WTC11 (cell line): ENCODE measurements around the gene IFT27. TPM values are rescaled to one million over a fixed set of nuclear protein-coding genes. Genes with fewer than 3 reads are reported as not detected.

Experiments
- ATAC-seq: fragments of 200-7000 bp; cut with Tn5 transposase; 2 replicates; pipeline ENCODE4 v1.10.0; 2021; ENCODE audit warnings: mild to moderate bottlenecking, moderate library complexity
- CTCF ChIA-PET: fragments of 300-600 bp; sonication (Branson Sonifier 250); formaldehyde crosslinking; loops from one replicate; lab custom pipeline; 2021; ENCODE audit warnings: antibody characterized with exemption; lab: Charles Lee
- POLR2A ChIA-PET: fragments of 350-600 bp; sonication (Branson Sonifier 250); formaldehyde crosslinking; loops from one replicate; lab custom pipeline; 2021; ENCODE audit warnings: antibody characterized with exemption; lab: Charles Lee
- DNase-seq: peaks from one replicate; pipeline ENCODE4 v3.0.0; 2021; ENCODE audit warnings: low spot score
- H3K27ac Mint-ChIP-seq: 2 replicates; pipeline ENCODE4 v1.8.0; 2021; ENCODE audit warnings: mixed read lengths
- H3K27me3 Mint-ChIP-seq: 2 replicates; pipeline ENCODE4 v1.8.0; 2021; ENCODE audit warnings: low read depth, mild to moderate bottlenecking, moderate library complexity, mixed read lengths
- H3K36me3 Mint-ChIP-seq: 2 replicates; pipeline ENCODE4 v1.8.0; 2021; ENCODE audit warnings: mixed read lengths
- H3K4me1 Mint-ChIP-seq: 2 replicates; pipeline ENCODE4 v1.8.0; 2022; ENCODE audit warnings: mixed read lengths
- H3K4me3 Mint-ChIP-seq: 2 replicates; pipeline ENCODE4 v1.8.0; 2021; ENCODE audit warnings: mild to moderate bottlenecking, moderate library complexity, mixed read lengths
- H3K9me3 Mint-ChIP-seq: 2 replicates; pipeline ENCODE4 v1.8.0; 2021; ENCODE audit warnings: mixed read lengths
- CREB1 ChIP-seq: sonication (generic); formaldehyde crosslinking; IDR thresholded peaks from 2 replicates; pipeline ENCODE4 v1.8.0; 2023; ENCODE audit warnings: mild to moderate bottlenecking, missing genetic modification reagents
- CREM ChIP-seq: sonication (generic); formaldehyde crosslinking; IDR thresholded peaks from 2 replicates; pipeline ENCODE4 v1.8.1; 2022; ENCODE audit warnings: mild to moderate bottlenecking, missing genetic modification reagents, moderate library complexity
- EMX1 ChIP-seq: fragments of 250-450 bp; sonication (Bioruptor Pico); IDR thresholded peaks from 2 replicates; pipeline ENCODE4 v1.8.0; 2021; ENCODE audit warnings: mild to moderate bottlenecking
- GABPB1 ChIP-seq: sonication (generic); formaldehyde crosslinking; IDR thresholded peaks from 2 replicates; pipeline ENCODE4 v1.8.1; 2023; ENCODE audit warnings: mild to moderate bottlenecking, missing genetic modification reagents
- GRHL2 ChIP-seq: fragments of 250-450 bp; sonication (Bioruptor Pico); IDR thresholded peaks from 2 replicates; pipeline ENCODE4 v1.8.0; 2022; ENCODE audit warnings: mild to moderate bottlenecking, moderate library complexity; ENCODE audit not compliant: insufficient replicate concordance, severe bottlenecking
- JUN ChIP-seq: sonication (generic); formaldehyde crosslinking; IDR thresholded peaks from 2 replicates; pipeline ENCODE4 v1.8.0; 2023; ENCODE audit warnings: mild to moderate bottlenecking, missing genetic modification reagents
- MYBL2 ChIP-seq: sonication (generic); formaldehyde crosslinking; IDR thresholded peaks from 2 replicates; pipeline ENCODE4 v1.8.1; 2023; ENCODE audit warnings: mild to moderate bottlenecking, moderate library complexity, missing genetic modification reagents
- NFE2L1 ChIP-seq: sonication (generic); formaldehyde crosslinking; IDR thresholded peaks from 2 replicates; pipeline ENCODE4 v1.8.1; 2023; ENCODE audit warnings: missing genetic modification reagents
- NFYB ChIP-seq: sonication (generic); formaldehyde crosslinking; conservative IDR thresholded peaks from 2 replicates; pipeline ENCODE4 v1.8.0; 2022; ENCODE audit warnings: low read depth, missing genetic modification reagents
- NR2C2 ChIP-seq: sonication (generic); formaldehyde crosslinking; IDR thresholded peaks from 2 replicates; pipeline ENCODE4 v1.8.0; 2022; ENCODE audit warnings: mild to moderate bottlenecking, missing genetic modification reagents
- SOX15 ChIP-seq: fragments of 250-450 bp; sonication (Bioruptor Pico); IDR thresholded peaks from 2 replicates; pipeline ENCODE4 v1.9.0; 2021; ENCODE audit warnings: mild to moderate bottlenecking
- TCF7 ChIP-seq: sonication (generic); formaldehyde crosslinking; IDR thresholded peaks from 2 replicates; pipeline ENCODE4 v1.8.0; 2022; ENCODE audit warnings: mild to moderate bottlenecking, low read depth, missing genetic modification reagents, moderate library complexity
- TP53 ChIP-seq: sonication (generic); formaldehyde crosslinking; IDR thresholded peaks from 2 replicates; pipeline ENCODE4 v1.8.1; 2023; ENCODE audit warnings: mild to moderate bottlenecking, missing genetic modification reagents
- ZNF317 ChIP-seq: sonication (generic); formaldehyde crosslinking; IDR thresholded peaks from 2 replicates; pipeline ENCODE4 v1.8.1; 2023; ENCODE audit warnings: low read depth, mild to moderate bottlenecking, moderate library complexity, missing genetic modification reagents, borderline replicate concordance
- total RNA-seq: library from RNA; stranded (reverse); gene quantifications from 3 replicates; pipeline ENCODE4 v1.2.3, GENCODE V29; 2021
- TF ChIP-seq, protein P1 (sequence below): sonication (generic); formaldehyde crosslinking; IDR thresholded peaks from 2 replicates; pipeline ENCODE4 v1.8.1; 2022; ENCODE audit warnings: low read depth, missing genetic modification reagents, borderline replicate concordance
- TF ChIP-seq, protein P2 (sequence below): sonication (generic); formaldehyde crosslinking; IDR thresholded peaks from 2 replicates; pipeline ENCODE4 v1.8.1; 2022; ENCODE audit warnings: mild to moderate bottlenecking, moderate library complexity, missing genetic modification reagents
- TF ChIP-seq, protein P3 (sequence below): fragments of 250-450 bp; sonication (Bioruptor Pico); conservative IDR thresholded peaks from 2 replicates; pipeline ENCODE4 v1.9.0; 2021; ENCODE audit warnings: mild to moderate bottlenecking
- TF ChIP-seq, protein P4 (sequence below): sonication (generic); formaldehyde crosslinking; IDR thresholded peaks from 2 replicates; pipeline ENCODE4 v1.8.0; 2022; ENCODE audit warnings: mild to moderate bottlenecking, missing genetic modification reagents
- TF ChIP-seq, protein P5 (sequence below): fragments of 250-450 bp; sonication (Bioruptor Pico); IDR thresholded peaks from 2 replicates; pipeline ENCODE4 v1.9.0; 2021; ENCODE audit warnings: moderate library complexity, mild to moderate bottlenecking, inconsistent platforms, borderline replicate concordance
- TF ChIP-seq, protein P6 (sequence below): fragments of 250-450 bp; sonication (Bioruptor Pico); IDR thresholded peaks from 2 replicates; pipeline ENCODE4 v1.9.0; 2021; ENCODE audit warnings: mild to moderate bottlenecking
- TF ChIP-seq, protein P7 (sequence below): sonication (generic); formaldehyde crosslinking; IDR thresholded peaks from 2 replicates; pipeline ENCODE4 v1.8.1; 2023; ENCODE audit warnings: mild to moderate bottlenecking, missing genetic modification reagents, moderate library complexity
- TF ChIP-seq, protein P8 (sequence below): sonication (generic); formaldehyde crosslinking; IDR thresholded peaks from 2 replicates; pipeline ENCODE4 v1.8.0; 2022; ENCODE audit warnings: mild to moderate bottlenecking, missing genetic modification reagents
- TF ChIP-seq, protein P9 (sequence below): sonication (generic); formaldehyde crosslinking; IDR thresholded peaks from 2 replicates; pipeline ENCODE4 v1.8.1; 2023; ENCODE audit warnings: mild to moderate bottlenecking, missing genetic modification reagents
- TF ChIP-seq, protein P10 (sequence below): sonication (generic); formaldehyde crosslinking; IDR thresholded peaks from 2 replicates; pipeline ENCODE4 v1.8.1; 2022; ENCODE audit warnings: mild to moderate bottlenecking, missing genetic modification reagents, moderate library complexity, borderline replicate concordance

IFT27 gene
- total RNA-seq, 1 experiment from 2014 or later, result 47.9 TPM

DNA sequence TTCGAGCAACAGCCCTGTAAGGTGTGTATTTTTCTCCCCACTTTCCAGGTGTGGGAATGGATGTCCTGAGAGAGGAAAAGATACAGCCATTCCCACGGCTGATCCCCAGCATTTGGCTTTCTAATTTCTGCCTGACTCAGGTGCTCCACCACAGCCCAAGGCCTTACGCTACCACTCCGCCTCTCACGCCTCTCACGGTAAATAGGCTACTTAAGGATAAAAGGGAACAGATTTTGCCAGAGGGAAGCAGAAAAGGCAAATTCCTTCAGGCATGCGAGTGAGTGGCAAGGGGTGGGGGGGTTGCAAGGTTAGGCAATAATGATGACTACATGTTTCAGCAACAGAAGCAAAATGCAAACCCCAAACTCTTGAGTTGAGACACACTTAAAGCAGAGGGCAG lies 31.7 kb upstream of the IFT27 start:
- H3K27me3 Mint-ChIP-seq, result no peaks in the 10 kb centered on the region
- ATAC-seq (peak; percentile 38; the same call in 1 of the 2 replicates), DNase-seq (no peak)

DNA sequence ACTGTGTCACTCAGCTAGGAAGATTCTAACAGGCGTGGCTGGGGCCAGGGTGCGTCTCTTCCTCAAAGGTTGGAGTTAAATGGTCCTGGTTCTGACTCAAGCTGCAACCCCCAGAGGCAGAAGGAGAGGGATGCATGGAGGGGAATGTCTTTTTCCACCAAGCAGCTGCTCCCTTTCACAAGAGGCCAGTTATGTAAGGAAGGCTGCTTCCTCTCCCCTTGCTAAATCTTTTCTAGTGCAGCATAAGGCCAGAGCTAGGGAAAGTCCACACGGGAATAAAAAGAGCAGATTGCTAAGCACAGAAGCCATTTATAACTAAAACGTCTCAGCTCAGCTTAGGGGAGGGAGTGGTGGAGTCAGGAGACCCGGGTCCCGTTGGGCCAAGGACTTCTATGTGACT lies 30.9 kb upstream of the IFT27 start:
- Mint-ChIP-seq H3K27me3 (no peaks in the 10 kb centered on the region), H3K4me3 (no peak overlapping the region), H3K9me3 (no peaks in the 10 kb centered on the region), H3K27ac (no peak overlapping the region), H3K4me1 (peaks cover 20% of the 10 kb centered on the region), H3K36me3 (no peaks in the 10 kb centered on the region)
- ATAC-seq (no peak), DNase-seq (no peak)
- ChIA-PET CTCF (interaction anchor here (1.1 to 2.4 kb wide), 3 partner anchors 33 to 171 kb away, joined by 3 to 8 read pairs (median 5); no protein-coding TSS in a partner anchor), POLR2A (no interaction called here)
- TF ChIP-seq, protein P1, sequence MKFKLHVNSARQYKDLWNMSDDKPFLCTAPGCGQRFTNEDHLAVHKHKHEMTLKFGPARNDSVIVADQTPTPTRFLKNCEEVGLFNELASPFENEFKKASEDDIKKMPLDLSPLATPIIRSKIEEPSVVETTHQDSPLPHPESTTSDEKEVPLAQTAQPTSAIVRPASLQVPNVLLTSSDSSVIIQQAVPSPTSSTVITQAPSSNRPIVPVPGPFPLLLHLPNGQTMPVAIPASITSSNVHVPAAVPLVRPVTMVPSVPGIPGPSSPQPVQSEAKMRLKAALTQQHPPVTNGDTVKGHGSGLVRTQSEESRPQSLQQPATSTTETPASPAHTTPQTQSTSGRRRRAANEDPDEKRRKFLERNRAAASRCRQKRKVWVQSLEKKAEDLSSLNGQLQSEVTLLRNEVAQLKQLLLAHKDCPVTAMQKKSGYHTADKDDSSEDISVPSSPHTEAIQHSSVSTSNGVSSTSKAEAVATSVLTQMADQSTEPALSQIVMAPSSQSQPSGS, result no peak
- TF ChIP-seq CREM (no peak), NFE2L1 (CRISPR knock-in tag) (no peak), TCF7 (CRISPR knock-in tag) (no peak), TP53 (CRISPR knock-in tag) (no peak), NR2C2 (CRISPR knock-in tag) (no peak), CREB1 (CRISPR knock-in tag) (no peak), JUN (CRISPR knock-in tag) (no peak), ZNF317 (no peak)
- TF ChIP-seq, protein P2, sequence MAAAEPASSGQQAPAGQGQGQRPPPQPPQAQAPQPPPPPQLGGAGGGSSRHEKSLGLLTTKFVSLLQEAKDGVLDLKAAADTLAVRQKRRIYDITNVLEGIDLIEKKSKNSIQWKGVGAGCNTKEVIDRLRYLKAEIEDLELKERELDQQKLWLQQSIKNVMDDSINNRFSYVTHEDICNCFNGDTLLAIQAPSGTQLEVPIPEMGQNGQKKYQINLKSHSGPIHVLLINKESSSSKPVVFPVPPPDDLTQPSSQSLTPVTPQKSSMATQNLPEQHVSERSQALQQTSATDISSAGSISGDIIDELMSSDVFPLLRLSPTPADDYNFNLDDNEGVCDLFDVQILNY (CRISPR knock-in tag), result no peak
- TF ChIP-seq, protein P3, sequence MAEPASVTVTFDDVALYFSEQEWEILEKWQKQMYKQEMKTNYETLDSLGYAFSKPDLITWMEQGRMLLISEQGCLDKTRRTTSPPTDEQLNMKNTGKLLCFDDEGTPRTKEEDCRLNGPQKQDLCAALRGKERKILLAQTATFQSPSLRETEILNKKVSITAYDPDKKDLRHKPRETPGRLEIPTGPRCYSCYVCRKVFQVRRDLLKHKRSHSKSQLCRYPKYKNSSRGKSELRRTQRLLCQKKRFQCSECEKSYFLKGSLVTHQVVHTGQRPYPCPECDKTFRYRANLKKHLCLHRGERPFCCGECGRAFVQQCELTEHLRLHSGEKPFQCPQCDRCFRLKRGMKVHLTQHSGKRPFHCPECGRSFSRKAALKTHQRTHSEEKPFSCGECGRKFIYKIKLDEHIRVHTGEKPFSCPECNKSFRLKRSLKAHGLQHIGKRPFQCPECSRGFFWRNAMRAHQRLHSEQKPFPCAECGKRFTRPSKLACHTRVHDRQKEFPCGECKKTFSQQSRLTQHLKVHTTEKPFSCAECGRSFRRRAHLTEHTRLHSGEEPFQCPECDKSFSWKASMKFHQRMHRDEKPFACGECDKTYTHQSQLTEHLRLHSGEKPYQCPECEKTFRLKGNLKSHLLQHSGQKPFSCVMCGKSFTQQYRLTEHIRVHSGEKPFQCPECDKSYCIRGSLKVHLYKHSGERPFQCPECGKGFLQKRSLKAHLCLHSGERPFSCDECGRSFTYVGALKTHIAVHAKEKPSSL (CRISPR knock-in tag), result no peak
- TF ChIP-seq, protein P4, sequence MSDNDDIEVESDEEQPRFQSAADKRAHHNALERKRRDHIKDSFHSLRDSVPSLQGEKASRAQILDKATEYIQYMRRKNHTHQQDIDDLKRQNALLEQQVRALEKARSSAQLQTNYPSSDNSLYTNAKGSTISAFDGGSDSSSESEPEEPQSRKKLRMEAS (CRISPR knock-in tag), result no peak
- TF ChIP-seq, protein P5, sequence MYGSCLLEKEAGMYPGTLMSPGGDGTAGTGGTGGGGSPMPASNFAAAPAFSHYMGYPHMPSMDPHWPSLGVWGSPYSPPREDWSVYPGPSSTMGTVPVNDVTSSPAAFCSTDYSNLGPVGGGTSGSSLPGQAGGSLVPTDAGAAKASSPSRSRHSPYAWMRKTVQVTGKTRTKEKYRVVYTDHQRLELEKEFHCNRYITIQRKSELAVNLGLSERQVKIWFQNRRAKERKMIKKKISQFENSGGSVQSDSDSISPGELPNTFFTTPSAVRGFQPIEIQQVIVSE (CRISPR knock-in tag), result no peak
- TF ChIP-seq, protein P6, sequence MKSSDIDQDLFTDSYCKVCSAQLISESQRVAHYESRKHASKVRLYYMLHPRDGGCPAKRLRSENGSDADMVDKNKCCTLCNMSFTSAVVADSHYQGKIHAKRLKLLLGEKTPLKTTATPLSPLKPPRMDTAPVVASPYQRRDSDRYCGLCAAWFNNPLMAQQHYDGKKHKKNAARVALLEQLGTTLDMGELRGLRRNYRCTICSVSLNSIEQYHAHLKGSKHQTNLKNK (CRISPR knock-in tag), result no peak

More for the DNA sequence above, 31.7 kb upstream of the IFT27 start:
- Mint-ChIP-seq H3K36me3 (no peaks in the 10 kb centered on the region), H3K4me1 (peaks cover 20% of the 10 kb centered on the region)
- CTCF ChIA-PET, result interaction anchor here (2.4 kb wide), 1 partner anchor 170 kb away, joined by 8 read pairs; no protein-coding TSS in a partner anchor
- TF ChIP-seq, protein P1, result no peak
- TF ChIP-seq GRHL2 (CRISPR knock-in tag) (no peak), JUN (CRISPR knock-in tag) (no peak), MYBL2 (CRISPR knock-in tag) (no peak), SOX15 (CRISPR knock-in tag) (no peak), EMX1 (no peak), GABPB1 (CRISPR knock-in tag) (no peak), NFYB (CRISPR knock-in tag) (no peak)
- TF ChIP-seq, protein P7, sequence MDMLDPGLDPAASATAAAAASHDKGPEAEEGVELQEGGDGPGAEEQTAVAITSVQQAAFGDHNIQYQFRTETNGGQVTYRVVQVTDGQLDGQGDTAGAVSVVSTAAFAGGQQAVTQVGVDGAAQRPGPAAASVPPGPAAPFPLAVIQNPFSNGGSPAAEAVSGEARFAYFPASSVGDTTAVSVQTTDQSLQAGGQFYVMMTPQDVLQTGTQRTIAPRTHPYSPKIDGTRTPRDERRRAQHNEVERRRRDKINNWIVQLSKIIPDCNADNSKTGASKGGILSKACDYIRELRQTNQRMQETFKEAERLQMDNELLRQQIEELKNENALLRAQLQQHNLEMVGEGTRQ (CRISPR knock-in tag), result no peak
- TF ChIP-seq, protein P8, sequence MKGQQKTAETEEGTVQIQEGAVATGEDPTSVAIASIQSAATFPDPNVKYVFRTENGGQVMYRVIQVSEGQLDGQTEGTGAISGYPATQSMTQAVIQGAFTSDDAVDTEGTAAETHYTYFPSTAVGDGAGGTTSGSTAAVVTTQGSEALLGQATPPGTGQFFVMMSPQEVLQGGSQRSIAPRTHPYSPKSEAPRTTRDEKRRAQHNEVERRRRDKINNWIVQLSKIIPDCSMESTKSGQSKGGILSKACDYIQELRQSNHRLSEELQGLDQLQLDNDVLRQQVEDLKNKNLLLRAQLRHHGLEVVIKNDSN (CRISPR knock-in tag), result no peak
- TF ChIP-seq, protein P9, sequence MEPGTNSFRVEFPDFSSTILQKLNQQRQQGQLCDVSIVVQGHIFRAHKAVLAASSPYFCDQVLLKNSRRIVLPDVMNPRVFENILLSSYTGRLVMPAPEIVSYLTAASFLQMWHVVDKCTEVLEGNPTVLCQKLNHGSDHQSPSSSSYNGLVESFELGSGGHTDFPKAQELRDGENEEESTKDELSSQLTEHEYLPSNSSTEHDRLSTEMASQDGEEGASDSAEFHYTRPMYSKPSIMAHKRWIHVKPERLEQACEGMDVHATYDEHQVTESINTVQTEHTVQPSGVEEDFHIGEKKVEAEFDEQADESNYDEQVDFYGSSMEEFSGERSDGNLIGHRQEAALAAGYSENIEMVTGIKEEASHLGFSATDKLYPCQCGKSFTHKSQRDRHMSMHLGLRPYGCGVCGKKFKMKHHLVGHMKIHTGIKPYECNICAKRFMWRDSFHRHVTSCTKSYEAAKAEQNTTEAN (CRISPR knock-in tag), result no peak
- TF ChIP-seq, protein P10, sequence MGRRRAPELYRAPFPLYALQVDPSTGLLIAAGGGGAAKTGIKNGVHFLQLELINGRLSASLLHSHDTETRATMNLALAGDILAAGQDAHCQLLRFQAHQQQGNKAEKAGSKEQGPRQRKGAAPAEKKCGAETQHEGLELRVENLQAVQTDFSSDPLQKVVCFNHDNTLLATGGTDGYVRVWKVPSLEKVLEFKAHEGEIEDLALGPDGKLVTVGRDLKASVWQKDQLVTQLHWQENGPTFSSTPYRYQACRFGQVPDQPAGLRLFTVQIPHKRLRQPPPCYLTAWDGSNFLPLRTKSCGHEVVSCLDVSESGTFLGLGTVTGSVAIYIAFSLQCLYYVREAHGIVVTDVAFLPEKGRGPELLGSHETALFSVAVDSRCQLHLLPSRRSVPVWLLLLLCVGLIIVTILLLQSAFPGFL, result no peak
- TF ChIP-seq, all 79 proteins: peak for 0
- POLR2A ChIA-PET, result no interaction called here
- Mint-ChIP-seq H3K27ac (0 out of 2 replicates have a peak overlapping the region, but pooled peaks have one; percentile 11), H3K4me3 (no peak overlapping the region), H3K9me3 (no peaks in the 10 kb centered on the region)
